Mesendoderm (in vitro differentiated cells): ENCODE data around the gene SPATS2.
"Not testable (repeated sequence)": the region's sequence is repeated elsewhere in the genome, so short reads cannot be mapped to it uniquely, and the experiment has no call there.

Source experiments
- DNase-seq: peaks from one replicate; pipeline ENCODE4 v3.0.0; 2013
- H2AK5ac ChIP-seq: 2 replicates; pipeline ENCODE4 v1.6.1; 2013; ENCODE audit warnings: low read length, inconsistent platforms
- H2BK120ac ChIP-seq: 2 replicates; pipeline ENCODE4 v1.6.1; 2013; ENCODE audit warnings: low read depth, mild to moderate bottlenecking, low read length, moderate library complexity, mixed read lengths
- H2BK15ac ChIP-seq: replicated peaks from 2 replicates; pipeline ENCODE4 v1.6.1; 2013; ENCODE audit warnings: low read depth, mild to moderate bottlenecking, moderate library complexity
- H2BK5ac ChIP-seq: 2 replicates; pipeline ENCODE4 v1.6.1; 2013; ENCODE audit warnings: low read length, inconsistent platforms
- H3K18ac ChIP-seq: 2 replicates; pipeline ENCODE4 v1.6.1; 2013; ENCODE audit warnings: mild to moderate bottlenecking, low read length, mixed read lengths
- H3K23ac ChIP-seq: one replicate; pipeline ENCODE4 v1.6.1; 2013; ENCODE audit warnings: low read length
- H3K27ac ChIP-seq: 2 replicates; pipeline ENCODE4 v1.5.1; 2013; ENCODE audit warnings: low read depth, mild to moderate bottlenecking, inconsistent platforms, low read length, moderate library complexity
- H3K27me3 ChIP-seq: 2 replicates; pipeline ENCODE4 v1.6.1; 2013; ENCODE audit warnings: low read length, control low read depth, mild to moderate bottlenecking, inconsistent platforms; ENCODE audit not compliant: insufficient read depth, poor library complexity
- H3K36me3 ChIP-seq: 2 replicates; pipeline ENCODE4 v1.6.1; 2013; ENCODE audit warnings: low read length, inconsistent platforms; ENCODE audit not compliant: control insufficient read depth, insufficient read depth
- H3K4ac ChIP-seq: one replicate; pipeline ENCODE4 v1.6.1; 2013; ENCODE audit warnings: low read depth, mild to moderate bottlenecking, low read length, moderate library complexity
- H3K4me1 ChIP-seq: 2 replicates; pipeline ENCODE4 v1.6.1; 2013; ENCODE audit warnings: low read depth, low read length, inconsistent platforms; ENCODE audit not compliant: control insufficient read depth
- H3K4me2 ChIP-seq: 2 replicates; pipeline ENCODE4 v1.6.1; 2013; ENCODE audit warnings: low read length
- H3K4me3 ChIP-seq: 2 replicates; pipeline ENCODE4 v1.5.1; 2013; ENCODE audit warnings: mild to moderate bottlenecking, low read length
- H3K56ac ChIP-seq: one replicate; pipeline ENCODE4 v1.6.1; 2013; ENCODE audit warnings: low read length
- H3K79me1 ChIP-seq: 2 replicates; pipeline ENCODE4 v1.6.1; 2013; ENCODE audit warnings: low read length, inconsistent platforms
- H3K79me2 ChIP-seq: 2 replicates; pipeline ENCODE4 v1.6.1; 2013; ENCODE audit warnings: mild to moderate bottlenecking, low read length; ENCODE audit not compliant: control insufficient read depth, insufficient read depth
- H3K9ac ChIP-seq: 2 replicates; pipeline ENCODE4 v1.6.1; 2013; ENCODE audit warnings: low read length, inconsistent platforms
- H4K5ac ChIP-seq: one replicate; pipeline ENCODE4 v1.6.1; 2013; ENCODE audit warnings: low read length
- H4K8ac ChIP-seq: one replicate; pipeline ENCODE4 v1.6.1; 2013; ENCODE audit warnings: low read depth, mild to moderate bottlenecking, control low read depth, low read length, moderate library complexity
- WGBS: extraction: QIAGEN DNeasy Blood & Tissue Kit; methylation state at CpG from one replicate; pipeline ENCODE4 v1.1.7; 2013; ENCODE audit warnings: low lambda C conversion rate, missing lambda C conversion rate; ENCODE audit not compliant: insufficient coverage; ENCODE audit errors: extremely low coverage; 5-methylcytosine and 5-hydroxymethylcytosine counted together

The SPATS2 gene

DNA sequence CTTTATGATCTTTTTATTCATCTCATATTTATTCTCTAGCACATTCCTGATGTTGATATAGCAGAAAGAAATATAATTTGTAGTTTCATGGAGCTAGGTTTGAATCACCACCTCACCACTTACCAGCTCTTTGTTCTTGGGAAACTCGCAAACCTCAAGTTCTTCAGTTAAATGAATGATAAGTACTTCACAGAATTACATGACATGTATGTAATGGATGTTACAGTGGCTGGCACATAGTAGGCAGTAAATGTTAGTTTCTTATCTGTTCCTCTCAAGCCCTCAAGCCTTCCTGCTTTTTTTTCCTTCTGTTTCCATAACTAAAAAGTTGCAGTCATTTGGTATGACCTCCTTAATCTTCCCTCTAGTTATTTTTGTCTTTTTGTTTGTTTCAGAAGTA, 54.9 kb downstream of the SPATS2 start:
- H2AK5ac ChIP-seq, result no peak overlapping the region
- H3K4me3 ChIP-seq, result no peak overlapping the region
- H4K8ac ChIP-seq, result no peak overlapping the region
- WGBS, result no CpG with 5 or more reads among the region's 1 CpG
- no peaks in the 10 kb centered on the region for H3K4me1 ChIP-seq
- no peaks in the 10 kb centered on the region for H3K36me3 ChIP-seq
- no peaks in the 10 kb centered on the region for H3K27me3 ChIP-seq
- H3K9ac ChIP-seq, result no peak overlapping the region
- no peak overlapping the region for H2BK5ac ChIP-seq
- H3K23ac ChIP-seq, result no peak overlapping the region
- H3K18ac ChIP-seq, result no peak overlapping the region
- no peak overlapping the region for H4K5ac ChIP-seq
- no peak overlapping the region for H3K4me2 ChIP-seq
- no peaks in the 10 kb centered on the region for H3K79me2 ChIP-seq
- H3K56ac ChIP-seq, result no peak overlapping the region
- H3K4ac ChIP-seq, result no peak overlapping the region
- H3K27ac ChIP-seq, result no peak overlapping the region
- H2BK15ac ChIP-seq, result no peak overlapping the region
- DNase-seq, result no peak
- no peak overlapping the region for H2BK120ac ChIP-seq
- peaks cover 2% of the 10 kb centered on the region for H3K79me1 ChIP-seq

DNA sequence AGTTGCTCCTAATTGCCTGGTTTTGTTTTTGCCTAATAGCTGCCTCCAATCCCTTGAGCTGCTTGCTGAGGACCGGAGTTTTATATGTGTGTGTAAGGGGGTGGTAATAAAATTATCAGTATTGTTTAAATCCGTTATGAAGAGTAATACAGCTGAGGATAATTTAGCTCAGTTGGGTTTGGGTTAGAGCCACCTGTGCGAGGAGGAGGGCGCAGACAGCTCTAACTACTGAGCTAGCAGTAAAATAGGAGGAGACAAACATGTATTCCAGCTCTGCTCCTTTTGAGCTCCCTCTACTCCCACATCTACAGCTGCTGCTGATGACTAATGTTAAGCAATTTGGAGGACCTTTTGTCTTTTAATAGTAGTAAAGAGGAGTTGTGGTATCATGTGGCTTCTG, 61.5 kb downstream of the SPATS2 start:
- no peak overlapping the region for H3K23ac ChIP-seq
- no peak overlapping the region for H3K4ac ChIP-seq
- no peak overlapping the region for H3K4me3 ChIP-seq
- H3K4me1 ChIP-seq, result no peaks in the 10 kb centered on the region
- no peak overlapping the region for H3K9ac ChIP-seq
- H3K27ac ChIP-seq, result no peak overlapping the region
- H3K4me2 ChIP-seq, result no peak overlapping the region
- no peak overlapping the region for H4K5ac ChIP-seq
- no peaks in the 10 kb centered on the region for H3K36me3 ChIP-seq
- no CpG with 5 or more reads among the region's 4 CpGs for WGBS
- H4K8ac ChIP-seq, result no peak overlapping the region
- no peak overlapping the region for H2AK5ac ChIP-seq
- no peak overlapping the region for H3K56ac ChIP-seq
- no peaks in the 10 kb centered on the region for H3K79me2 ChIP-seq
- peak; percentile 51 for DNase-seq
- H2BK15ac ChIP-seq, result no peak overlapping the region
- no peaks in the 10 kb centered on the region for H3K27me3 ChIP-seq
- H3K18ac ChIP-seq, result no peak overlapping the region
- H2BK5ac ChIP-seq, result no peak overlapping the region
- H2BK120ac ChIP-seq, result no peak overlapping the region
- peaks cover 2% of the 10 kb centered on the region for H3K79me1 ChIP-seq

DNA sequence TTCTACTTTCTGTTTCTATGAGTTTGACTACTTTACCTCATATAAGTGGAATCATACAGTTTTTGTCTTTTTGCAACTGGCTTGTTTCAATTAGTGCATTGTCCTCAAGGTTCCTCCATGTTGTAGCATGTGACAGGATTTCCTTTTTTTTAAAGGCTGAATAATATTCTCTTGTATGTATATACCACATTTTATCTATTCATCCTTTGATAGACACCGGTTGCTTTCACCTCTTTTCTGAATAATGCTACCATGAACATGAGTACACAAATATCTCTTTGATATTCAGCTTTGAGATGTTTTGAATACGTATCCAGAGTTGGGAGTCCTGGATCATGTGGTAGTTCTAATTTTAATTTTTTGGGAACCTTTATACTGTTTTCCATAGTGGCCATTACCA, 65.4 kb downstream of the SPATS2 start:
- Histone ChIP-seq H3K79me1 (no peaks in the 10 kb centered on the region), H2BK5ac (no peak overlapping the region), H3K27me3 (no peaks in the 10 kb centered on the region), H2BK120ac (no peak overlapping the region), H3K4ac (no peak overlapping the region), H3K4me3 (no peak overlapping the region), H2BK15ac (no peak overlapping the region), H3K79me2 (no peaks in the 10 kb centered on the region), H3K56ac (no peak overlapping the region), H3K27ac (no peak overlapping the region), H3K18ac (no peak overlapping the region), H3K9ac (no peak overlapping the region), H2AK5ac (no peak overlapping the region), H3K4me1 (no peaks in the 10 kb centered on the region), H4K8ac (no peak overlapping the region), H3K23ac (no peak overlapping the region), H3K36me3 (no peaks in the 10 kb centered on the region), H3K4me2 (no peak overlapping the region), H4K5ac (no peak overlapping the region)
- WGBS, result no CpG with 5 or more reads among the region's 2 CpGs
- no peak for DNase-seq

DNA sequence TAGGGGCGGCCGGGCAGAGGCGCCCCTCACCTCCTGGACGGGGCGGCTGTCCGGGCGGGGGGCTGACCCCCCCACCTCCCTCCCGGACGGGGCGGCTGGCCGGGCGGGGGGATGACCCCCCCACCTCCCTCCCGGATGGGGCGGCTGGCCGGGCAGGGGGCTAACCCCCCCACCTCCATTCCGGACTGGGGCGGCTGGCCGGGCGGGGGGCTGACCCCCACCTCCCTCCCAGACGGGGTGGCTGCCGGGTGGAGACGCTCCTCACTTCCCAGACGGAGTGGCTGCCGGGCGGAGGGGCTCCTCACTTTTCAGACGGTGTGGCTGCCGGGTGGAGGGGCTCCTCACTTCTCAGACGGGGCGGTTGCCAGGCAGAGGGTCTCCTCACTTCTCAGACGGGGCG, 69.5 kb downstream of the SPATS2 start:
- not testable (repeated sequence) for H2BK15ac ChIP-seq, H3K4me3 ChIP-seq, H3K56ac ChIP-seq, H4K8ac ChIP-seq, H3K36me3 ChIP-seq, H3K79me1 ChIP-seq, H3K79me2 ChIP-seq, H4K5ac ChIP-seq, H3K27me3 ChIP-seq, H3K4ac ChIP-seq, DNase-seq, H3K23ac ChIP-seq, H3K18ac ChIP-seq, H3K4me1 ChIP-seq, H3K4me2 ChIP-seq, H2BK120ac ChIP-seq, H3K27ac ChIP-seq, H3K9ac ChIP-seq, H2BK5ac ChIP-seq, H2AK5ac ChIP-seq
- no CpG with 5 or more reads among the region's 31 CpGs for WGBS

DNA sequence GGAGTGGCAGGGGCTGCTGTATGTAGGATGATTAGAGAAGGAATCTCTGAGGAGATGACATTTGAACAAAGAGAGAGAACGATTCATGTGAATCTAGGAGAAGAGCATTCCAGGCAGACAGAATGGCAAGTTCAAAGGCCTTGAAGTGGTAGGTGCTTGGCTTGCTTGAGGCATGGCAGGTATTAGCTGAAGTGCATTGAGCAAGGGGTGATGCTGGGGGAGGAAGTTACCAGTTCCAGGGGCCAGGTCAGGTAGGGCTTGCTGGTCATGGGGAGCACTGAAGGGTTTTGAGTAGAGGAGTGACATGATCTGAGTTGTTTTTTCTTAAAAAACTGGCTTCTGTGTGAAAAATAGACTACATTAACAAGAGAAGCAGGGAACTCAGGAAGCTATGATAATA, 71.8 kb downstream of the SPATS2 start:
- Histone ChIP-seq H3K56ac (no peak overlapping the region), H2BK5ac (no peak overlapping the region), H3K9ac (no peak overlapping the region), H3K23ac (no peak overlapping the region), H2BK120ac (no peak overlapping the region), H3K4me1 (no peaks in the 10 kb centered on the region), H3K27ac (no peak overlapping the region), H3K79me2 (peaks cover 2% of the 10 kb centered on the region), H4K8ac (no peak overlapping the region), H3K4me3 (no peak overlapping the region), H3K79me1 (peaks cover 6% of the 10 kb centered on the region), H2BK15ac (no peak overlapping the region), H3K4ac (no peak overlapping the region), H3K18ac (no peak overlapping the region), H3K4me2 (no peak overlapping the region), H3K27me3 (no peaks in the 10 kb centered on the region), H4K5ac (no peak overlapping the region), H3K36me3 (no peaks in the 10 kb centered on the region), H2AK5ac (no peak overlapping the region)
- DNase-seq, result no peak
- WGBS, result no CpG with 5 or more reads among the region's 1 CpG

DNA sequence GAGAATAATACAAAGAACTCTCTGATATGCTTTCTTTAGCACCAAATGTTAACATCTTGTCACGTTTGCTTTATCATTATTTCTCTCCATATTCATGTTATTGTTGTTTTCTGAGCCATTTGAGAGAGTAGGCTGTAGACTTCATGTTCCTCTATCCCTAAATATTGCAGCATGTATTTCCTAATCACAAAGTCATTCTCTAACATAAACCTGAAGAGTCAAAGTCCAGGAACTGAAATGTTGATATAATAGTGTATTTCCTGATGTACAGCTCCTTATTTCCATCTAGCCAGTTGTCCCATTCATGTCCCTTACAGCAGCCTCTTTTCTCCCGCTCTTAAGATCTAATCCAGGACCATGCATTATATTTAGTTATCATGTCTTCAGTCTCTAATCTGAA, 72.8 kb downstream of the SPATS2 start:
- Histone ChIP-seq H2BK5ac (no peak overlapping the region), H3K4me3 (no peak overlapping the region), H3K4me2 (no peak overlapping the region), H2AK5ac (no peak overlapping the region), H3K18ac (no peak overlapping the region), H3K79me2 (peaks cover 2% of the 10 kb centered on the region), H4K8ac (no peak overlapping the region), H3K27me3 (no peaks in the 10 kb centered on the region), H3K79me1 (peaks cover 6% of the 10 kb centered on the region), H3K9ac (no peak overlapping the region), H3K4me1 (no peaks in the 10 kb centered on the region), H3K27ac (no peak overlapping the region), H2BK120ac (no peak overlapping the region), H2BK15ac (no peak overlapping the region), H3K4ac (no peak overlapping the region), H4K5ac (no peak overlapping the region), H3K56ac (no peak overlapping the region), H3K36me3 (no peaks in the 10 kb centered on the region), H3K23ac (no peak overlapping the region)
- no peak for DNase-seq
- no CpG with 5 or more reads among the region's 2 CpGs for WGBS
